Activated CD4-positive, alpha-beta T cell treated with anti-CD3 and anti-CD28 coated beads, Interleukin-2, amount 50 U/mL, for 16 hours (primary cell): Measurements from ENCODE around the gene C14orf119.

Source experiments
- DNase-seq: peaks from one replicate; pipeline ENCODE4 v3.0.0-alpha.2; 2020

Gene C14orf119

GRCh38 chr14:23128969-23129758, 33.9 kb downstream of the C14orf119 start:
- DNase-seq = no peak

- DNase-seq = no peak
Observed at GRCh38 chr14:23129759-23130316, 34.5 kb downstream of the C14orf119 start.

GRCh38 chr14:23130871-23131270, 35.6 kb downstream of the C14orf119 start:
- DNase-seq = no peak

- DNase-seq = no peak
Observed at GRCh38 chr14:23131482-23131881, 36.2 kb downstream of the C14orf119 start.

GRCh38 chr14:23132970-23133369, 37.7 kb downstream of the C14orf119 start:
- DNase-seq = no peak

GRCh38 chr14:23136566-23137133, 41.3 kb downstream of the C14orf119 start:
- DNase-seq = no peak

GRCh38 chr14:23137192-23137812, 42.0 kb downstream of the C14orf119 start:
- DNase-seq = no peak

- no peak for DNase-seq
Observed at GRCh38 chr14:23137813-23138535, 42.7 kb downstream of the C14orf119 start.

GRCh38 chr14:23139874-23140273, 44.6 kb downstream of the C14orf119 start:
- DNase-seq = no peak

- no peak for DNase-seq
Observed at GRCh38 chr14:23140371-23140770, 45.1 kb downstream of the C14orf119 start.

GRCh38 chr14:23141706-23142444, 46.6 kb downstream of the C14orf119 start:
- DNase-seq = no peak

GRCh38 chr14:23142826-23143225, 47.5 kb downstream of the C14orf119 start:
- no peak for DNase-seq

GRCh38 chr14:23143911-23144310, 48.6 kb downstream of the C14orf119 start:
- DNase-seq = no peak

GRCh38 chr14:23145794-23146350, 50.6 kb downstream of the C14orf119 start:
- no peak for DNase-seq

- no peak for DNase-seq
Observed at GRCh38 chr14:23146351-23146910, 51.1 kb downstream of the C14orf119 start.

GRCh38 chr14:23146980-23147379, 51.7 kb downstream of the C14orf119 start:
- no peak for DNase-seq

- no peak for DNase-seq
Observed at GRCh38 chr14:23147676-23148075, 52.4 kb downstream of the C14orf119 start.

- DNase-seq = no peak
Observed at GRCh38 chr14:23148591-23149249, 53.4 kb downstream of the C14orf119 start.

- DNase-seq = no peak
Observed at GRCh38 chr14:23149745-23150144, 54.4 kb downstream of the C14orf119 start.
